Panc1 (cell line): ENCODE measurements around the gene NR6A1. TPM values are rescaled to one million over a fixed set of nuclear protein-coding genes. Genes with fewer than 3 reads are reported as not detected.

Experiments used
- ATAC-seq: fragments of 200-7000 bp; cut with Tn5 transposase; 2 replicates; pipeline ENCODE4 v1.9.1; 2020; ENCODE audit warnings: mild to moderate bottlenecking, moderate library complexity
- BruUV-seq: library from RNA; stranded (reverse); fragments of 400-500 nt; replicated peaks from 2 replicates; lab custom pipeline; 2021; lab: Mats Ljungman, UMichigan
- CTCF ChIA-PET: fragments of 300-600 bp; sonication (Branson Sonifier 250); formaldehyde crosslinking; loops from one replicate; lab custom pipeline; 2022; ENCODE audit warnings: antibody characterized with exemption; lab: Charles Lee
- POLR2A ChIA-PET: fragments of 300-600 bp; sonication (Branson Sonifier 250); formaldehyde crosslinking; loops from one replicate; lab custom pipeline; 2022; ENCODE audit warnings: antibody characterized with exemption; lab: Charles Lee
- DNase-seq: peaks from one replicate; pipeline ENCODE4 v3.0.0-alpha.2; 2010; ENCODE audit warnings: low read depth, low spot score
- H3K27ac ChIP-seq: 2 replicates; pipeline ENCODE4 v1.5.1; 2011; ENCODE audit warnings: mild to moderate bottlenecking, low read length, inconsistent platforms
- H3K27me3 ChIP-seq: fragments of 200-500 bp; sonication (Bioruptor generic); 2 replicates; pipeline ENCODE4 v1.6.0; 2014; ENCODE audit warnings: low read length, inconsistent platforms; ENCODE audit not compliant: control insufficient read depth, insufficient read depth
- H3K36me3 ChIP-seq: fragments of 200-500 bp; sonication (Bioruptor generic); 2 replicates; pipeline ENCODE4 v1.5.1; 2014; ENCODE audit warnings: inconsistent platforms, mild to moderate bottlenecking, low read length, moderate library complexity; ENCODE audit not compliant: control insufficient read depth, insufficient read depth
- H3K4me1 ChIP-seq: 2 replicates; pipeline ENCODE4 v1.5.1; 2011; ENCODE audit warnings: inconsistent platforms, mild to moderate bottlenecking, low read length, moderate library complexity; ENCODE audit not compliant: control insufficient read depth, insufficient read depth
- H3K4me3 ChIP-seq, 2 experiments: 2 replicates each; pipeline ENCODE4 v1.5.1; 2011 to 2012; ENCODE audit warnings: low read depth in 2 of 2, low read length in 2 of 2, mild to moderate bottlenecking in 2 of 2, inconsistent platforms in 1 of 2, moderate library complexity in 1 of 2
- H3K9me3 ChIP-seq: fragments of 200-500 bp; sonication (Bioruptor generic); 2 replicates; pipeline ENCODE4 v1.5.1; 2014; ENCODE audit warnings: low read depth, mild to moderate bottlenecking, inconsistent platforms, low read length, moderate library complexity; ENCODE audit not compliant: control insufficient read depth, insufficient read depth
- CTCF ChIP-seq: fragments of 450-650 bp; IDR thresholded peaks from 2 replicates; pipeline ENCODE4 v1.5.1; 2017; ENCODE audit warnings: mild to moderate bottlenecking
- POLR2AphosphoS5 ChIP-seq: IDR thresholded peaks from 2 replicates; pipeline ENCODE4 v1.6.1; 2012; ENCODE audit warnings: mild to moderate bottlenecking, low read depth, low read length, moderate library complexity
- REST ChIP-seq, 2 experiments: IDR thresholded peaks; 2 replicates each; pipeline ENCODE4 v1.6.1; 2011 to 2012; ENCODE audit warnings: low read depth in 2 of 2, control low read depth in 1 of 2, low read length in 1 of 2, mild to moderate bottlenecking in 1 of 2, moderate library complexity in 1 of 2; ENCODE audit not compliant: insufficient read depth in 1 of 2
- SIN3A ChIP-seq: IDR thresholded peaks from 2 replicates; pipeline ENCODE4 v1.6.1; 2012; ENCODE audit warnings: low read depth, mild to moderate bottlenecking, low read length, moderate library complexity, borderline replicate concordance; ENCODE audit not compliant: insufficient read depth
- TCF7L2 ChIP-seq: IDR thresholded peaks from 2 replicates; pipeline ENCODE4 v1.6.1; 2011; ENCODE audit warnings: mild to moderate bottlenecking, low read depth, low read length, inconsistent platforms
- in situ Hi-C: cut with HindIII; loops from 2 replicates; pipeline ENCODE4 v1.10.0; 2016; ENCODE audit warnings: low sequenced_read_pairs, low pct_unique_long_range_greater_than_20kb
- intact Hi-C: fragments of 100-400 bp; cut with micrococcal nuclease; formaldehyde crosslinking; loops from one replicate; pipeline ENCODE4 v1.10.0; 2022; ENCODE audit not compliant: unreplicated experiment
- total RNA-seq: library from RNA; stranded (reverse); gene quantifications from one replicate; pipeline ENCODE4 v1.2.1, GENCODE V29; 2021; ENCODE audit not compliant: unreplicated experiment

NR6A1 gene
- total RNA-seq, 1 experiment from 2014 or later: 7.6 TPM

- in situ Hi-C loops: no loop called here
- no peaks in the 10 kb centered on the region for H3K36me3 ChIP-seq
- TF ChIP-seq SIN3A: no peak
- TF ChIP-seq REST (IDR thresholded peaks at IDR 0.05; ENCODE audit: insufficient read depth in 1 of 2, low read depth in 2 of 2, low read length in 1 of 2): no peak
- no peak for TF ChIP-seq POLR2AphosphoS5
- TF ChIP-seq CTCF: no peak
- TF ChIP-seq TCF7L2: no peak
- intact Hi-C loops: no loop called here
- no peak overlapping the region for H3K27ac ChIP-seq
- no peak overlapping the region for H3K4me3 ChIP-seq
- DNase-seq: no peak
- POLR2A ChIA-PET: no interaction called here
- ATAC-seq: no peak
- no peaks in the 10 kb centered on the region for H3K27me3 ChIP-seq
- BruUV-seq: TSS peak; percentile 37
- CTCF ChIA-PET: no interaction called here
- H3K9me3 ChIP-seq: no peaks in the 10 kb centered on the region
- peaks cover 9% of the 10 kb centered on the region for H3K4me1 ChIP-seq
These were observed 201.2 kb downstream of the NR6A1 start for GRCh38 chr9:124569942-124570341.

- CTCF ChIA-PET: interaction anchor here (1.3 kb wide), 1 partner anchor 147 kb away, joined by 3 read pairs; no protein-coding TSS in a partner anchor
These were observed 203.7 kb downstream of the NR6A1 start for GRCh38 chr9:124567362-124567761.

More at GRCh38 chr9:124567362-124567761, 203.7 kb downstream of the NR6A1 start:
- no peaks in the 10 kb centered on the region for H3K36me3 ChIP-seq
- H3K27me3 ChIP-seq: no peaks in the 10 kb centered on the region
- POLR2A ChIA-PET: no interaction called here
- intact Hi-C loops: no loop called here
- H3K4me3 ChIP-seq: no peak overlapping the region
- no peak overlapping the region for H3K27ac ChIP-seq
- peaks cover 9% of the 10 kb centered on the region for H3K4me1 ChIP-seq
- H3K9me3 ChIP-seq: no peaks in the 10 kb centered on the region
- in situ Hi-C loops: no loop called here
- BruUV-seq: no TSS peak
- ATAC-seq (no peak), DNase-seq (no peak)
- TF ChIP-seq CTCF (no peak), SIN3A (no peak), TCF7L2 (no peak), REST (IDR thresholded peaks at IDR 0.05; ENCODE audit: insufficient read depth in 1 of 2, low read depth in 2 of 2, low read length in 1 of 2) (no peak), POLR2AphosphoS5 (no peak)
